Lower lobe of right lung (tissue), 2 donors: Measurements from ENCODE around the gene TNFRSF8. TPM values are rescaled to one million over a fixed set of nuclear protein-coding genes. Genes with fewer than 3 reads are reported as not detected.

ENCODE experiments used
- ATAC-seq, 2 donors: fragments of 200-7000 bp; cut with Tn5 transposase; one replicate each; pipeline ENCODE4 v1.9.1; 2020 to 2022; ENCODE audit warnings: mild to moderate bottlenecking in 2 of 2, moderate library complexity in 2 of 2
- DNase-seq: peaks from one replicate; pipeline ENCODE4 v3.0.0-alpha.2; 2020
- H3K27ac ChIP-seq: fragments of 200-600 bp; one replicate; pipeline ENCODE4 v1.8.0; 2022
- H3K27me3 ChIP-seq: fragments of 200-600 bp; one replicate; pipeline ENCODE4 v1.8.0; 2022; ENCODE audit warnings: low read depth
- H3K36me3 ChIP-seq: fragments of 200-600 bp; one replicate; pipeline ENCODE4 v1.8.0; 2022; ENCODE audit warnings: mild to moderate bottlenecking
- H3K4me1 ChIP-seq: fragments of 200-600 bp; one replicate; pipeline ENCODE4 v1.8.0; 2022
- H3K4me3 ChIP-seq: fragments of 200-600 bp; one replicate; pipeline ENCODE4 v1.8.0; 2022; ENCODE audit warnings: mild to moderate bottlenecking
- H3K9me3 ChIP-seq: fragments of 200-600 bp; one replicate; pipeline ENCODE4 v1.8.0; 2022
- intact Hi-C: fragments of 100-400 bp; cut with DNase I; formaldehyde crosslinking; loops from one replicate; pipeline ENCODE4 v1.11.0; 2022
- microRNA-seq: library from miRNA; unstranded; fragments of <30 nt; microRNA quantifications from one replicate; pipeline ENCODE4 v1.2.0, GENCODE V29; 2020; ENCODE audit warnings: borderline number of aligned reads
- total RNA-seq: library from RNA; stranded (reverse); fragmentation: NEBNext Ultra II Directional; extraction: Animal tissue kit (Norgen Biotek cat#: 25700); gene quantifications from one replicate; pipeline ENCODE4 v1.2.1, GENCODE V29; 2021
- TF ChIP-seq, protein P1 (sequence below): fragments of 200-600 bp; IDR thresholded peaks from one replicate; pipeline ENCODE4 v1.8.0; 2022; ENCODE audit warnings: antibody characterized with exemption, mild to moderate bottlenecking
- donor health status: DM: no; HTN: yes; CAD: no; lungs with severe emphysema.

TNFRSF8 gene
- total RNA-seq, 1 donor from 2014 or later = 2.7 TPM

DNA sequence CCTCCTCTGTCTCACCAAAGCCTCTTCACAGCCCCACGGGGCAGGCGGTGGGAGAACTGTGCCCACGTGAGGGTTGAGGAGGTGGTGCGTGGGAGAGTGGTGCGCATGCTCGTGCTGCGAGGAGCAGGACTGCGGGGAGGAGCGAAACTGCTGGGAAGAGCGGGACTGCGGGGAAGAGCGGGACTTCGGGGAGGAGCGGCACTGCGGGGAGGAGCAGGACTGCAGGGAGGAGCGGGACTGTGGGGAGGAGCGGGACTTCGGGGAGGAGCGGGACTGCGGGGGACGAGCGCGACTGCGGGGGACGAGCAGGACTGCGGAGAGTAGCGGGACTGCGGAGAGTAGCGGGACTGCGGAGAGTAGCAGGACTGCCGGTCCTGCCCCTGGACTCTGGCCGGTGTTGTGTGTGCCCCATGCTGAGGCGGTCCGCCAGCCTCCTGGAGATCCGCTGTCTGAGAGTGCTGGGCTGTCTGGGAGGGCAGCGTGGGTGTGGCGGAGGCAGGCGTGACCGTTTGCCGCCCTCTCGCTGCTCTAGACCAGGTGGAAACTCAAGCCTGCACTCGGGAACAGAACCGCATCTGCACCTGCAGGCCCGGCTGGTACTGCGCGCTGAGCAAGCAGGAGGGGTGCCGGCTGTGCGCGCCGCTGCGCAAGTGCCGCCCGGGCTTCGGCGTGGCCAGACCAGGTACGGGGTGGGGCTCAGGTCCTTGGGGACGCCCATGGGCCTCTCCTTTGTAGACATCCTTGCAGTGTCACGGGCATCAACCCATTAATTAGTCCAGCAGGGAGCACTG lies 128.3 kb downstream of the TNFRSF8 start:
- intact Hi-C loops = no loop called here
- Histone ChIP-seq H3K36me3 (peaks cover 60% of the 10 kb centered on the region), H3K9me3 (no peaks in the 10 kb centered on the region), H3K27me3 (no peaks in the 10 kb centered on the region), H3K27ac (no peak overlapping the region), H3K4me3 (no peak overlapping the region), H3K4me1 (peaks cover 32% of the 10 kb centered on the region)
- ATAC-seq = no peak
- TF ChIP-seq, protein P1, sequence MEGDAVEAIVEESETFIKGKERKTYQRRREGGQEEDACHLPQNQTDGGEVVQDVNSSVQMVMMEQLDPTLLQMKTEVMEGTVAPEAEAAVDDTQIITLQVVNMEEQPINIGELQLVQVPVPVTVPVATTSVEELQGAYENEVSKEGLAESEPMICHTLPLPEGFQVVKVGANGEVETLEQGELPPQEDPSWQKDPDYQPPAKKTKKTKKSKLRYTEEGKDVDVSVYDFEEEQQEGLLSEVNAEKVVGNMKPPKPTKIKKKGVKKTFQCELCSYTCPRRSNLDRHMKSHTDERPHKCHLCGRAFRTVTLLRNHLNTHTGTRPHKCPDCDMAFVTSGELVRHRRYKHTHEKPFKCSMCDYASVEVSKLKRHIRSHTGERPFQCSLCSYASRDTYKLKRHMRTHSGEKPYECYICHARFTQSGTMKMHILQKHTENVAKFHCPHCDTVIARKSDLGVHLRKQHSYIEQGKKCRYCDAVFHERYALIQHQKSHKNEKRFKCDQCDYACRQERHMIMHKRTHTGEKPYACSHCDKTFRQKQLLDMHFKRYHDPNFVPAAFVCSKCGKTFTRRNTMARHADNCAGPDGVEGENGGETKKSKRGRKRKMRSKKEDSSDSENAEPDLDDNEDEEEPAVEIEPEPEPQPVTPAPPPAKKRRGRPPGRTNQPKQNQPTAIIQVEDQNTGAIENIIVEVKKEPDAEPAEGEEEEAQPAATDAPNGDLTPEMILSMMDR = no peak
- DNase-seq = no peak

Small RNA genes lying within 50 kb of the gene (microRNA-seq; reads per million reads assigned to microRNA genes)
- 2.0 reads per million for gene MIR4632
- gene MIR6729 = not detected
- not detected for gene MIR7846

Other genes starting within 250 kb of the TNFRSF8 start
- gene NPPA, start 215.5 kb upstream of the TNFRSF8 start, total RNA-seq = 2.6 TPM
- gene NPPB, start 204.4 kb upstream of the TNFRSF8 start, total RNA-seq = not detected
- 46.8 TPM for gene KIAA2013, start 136.9 kb upstream of the TNFRSF8 start, total RNA-seq
- 84.5 TPM for gene PLOD1, start 128.6 kb upstream of the TNFRSF8 start, total RNA-seq
- gene MFN2, start 82.9 kb upstream of the TNFRSF8 start, total RNA-seq = 72.2 TPM
- 39.3 TPM for gene MIIP, start 43.8 kb upstream of the TNFRSF8 start, total RNA-seq
- 67.0 TPM for gene TNFRSF1B, start 103.7 kb downstream of the TNFRSF8 start, total RNA-seq
- 81.7 TPM for gene VPS13D, start 166.7 kb downstream of the TNFRSF8 start, total RNA-seq